AG04450 (cell line): ENCODE data around the gene TH. TPM values are rescaled to one million over a fixed set of nuclear protein-coding genes. Genes with fewer than 3 reads are reported as not detected.

Experiments used
- CTCF ChIA-PET: fragments of 300-600, 350-600 bp; formaldehyde crosslinking; extraction: SDS; loops from one replicate; lab custom pipeline; 2022; ENCODE audit warnings: antibody characterized with exemption, inconsistent platforms; lab: Charles Lee
- POLR2A ChIA-PET: fragments of 350-600 bp; formaldehyde crosslinking; extraction: SDS; loops from one replicate; lab custom pipeline; 2021; ENCODE audit warnings: antibody characterized with exemption, inconsistent platforms; lab: Yijun Ruan, JAX
- DNase-seq: peaks from one replicate; pipeline ENCODE4 v3.0.0-alpha.2; 2011; ENCODE audit warnings: low read depth, low spot score
- H3K27ac ChIP-seq: one replicate; pipeline ENCODE4 v1.5.1; 2012; ENCODE audit warnings: low read depth, low read length, control low read depth
- H3K27me3 ChIP-seq: one replicate; pipeline ENCODE4 v1.6.0; 2012; ENCODE audit warnings: low read length; ENCODE audit not compliant: control insufficient read depth, insufficient read depth
- H3K4me3 ChIP-seq: 2 replicates; pipeline ENCODE4 v1.5.1; 2011; ENCODE audit warnings: mild to moderate bottlenecking, low read depth, low read length, control low read depth
- H3K9me3 ChIP-seq: 2 replicates; pipeline ENCODE4 v1.5.1; 2012; ENCODE audit warnings: low read length; ENCODE audit not compliant: control insufficient read depth, insufficient read depth
- polyA plus RNA-seq: library from polyadenylated mRNA; depleted of rRNA; stranded (reverse); fragments of >200 nt; gene quantifications from 2 replicates; pipeline ENCODE4 v1.2.3, GENCODE V29; 2011
- TF ChIP-seq, protein P1 (sequence below): IDR thresholded peaks from 2 replicates; pipeline ENCODE4 v1.5.1; 2011; ENCODE audit warnings: low read depth, low read length, control low read depth, inconsistent platforms

Gene TH
- polyA plus RNA-seq, 1 experiment: not detected

GRCh38 chr11:2205214-2205720 is 33.7 kb upstream of the TH start:
- H3K27me3 ChIP-seq: peaks cover 19% of the 10 kb centered on the region
- ChIA-PET CTCF (no interaction called here), POLR2A (no interaction called here)
- DNase-seq: no peak
- H3K9me3 ChIP-seq: peaks cover 4% of the 10 kb centered on the region; the same call in 1 of the 2 replicates
- TF ChIP-seq, protein P1, sequence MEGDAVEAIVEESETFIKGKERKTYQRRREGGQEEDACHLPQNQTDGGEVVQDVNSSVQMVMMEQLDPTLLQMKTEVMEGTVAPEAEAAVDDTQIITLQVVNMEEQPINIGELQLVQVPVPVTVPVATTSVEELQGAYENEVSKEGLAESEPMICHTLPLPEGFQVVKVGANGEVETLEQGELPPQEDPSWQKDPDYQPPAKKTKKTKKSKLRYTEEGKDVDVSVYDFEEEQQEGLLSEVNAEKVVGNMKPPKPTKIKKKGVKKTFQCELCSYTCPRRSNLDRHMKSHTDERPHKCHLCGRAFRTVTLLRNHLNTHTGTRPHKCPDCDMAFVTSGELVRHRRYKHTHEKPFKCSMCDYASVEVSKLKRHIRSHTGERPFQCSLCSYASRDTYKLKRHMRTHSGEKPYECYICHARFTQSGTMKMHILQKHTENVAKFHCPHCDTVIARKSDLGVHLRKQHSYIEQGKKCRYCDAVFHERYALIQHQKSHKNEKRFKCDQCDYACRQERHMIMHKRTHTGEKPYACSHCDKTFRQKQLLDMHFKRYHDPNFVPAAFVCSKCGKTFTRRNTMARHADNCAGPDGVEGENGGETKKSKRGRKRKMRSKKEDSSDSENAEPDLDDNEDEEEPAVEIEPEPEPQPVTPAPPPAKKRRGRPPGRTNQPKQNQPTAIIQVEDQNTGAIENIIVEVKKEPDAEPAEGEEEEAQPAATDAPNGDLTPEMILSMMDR: no peak
- no peak overlapping the region for H3K27ac ChIP-seq
- H3K4me3 ChIP-seq: no peak overlapping the region

- Histone ChIP-seq H3K9me3 (peaks cover 4% of the 10 kb centered on the region; the same call in 1 of the 2 replicates), H3K27me3 (peaks cover 19% of the 10 kb centered on the region), H3K27ac (no peak overlapping the region), H3K4me3 (no peak overlapping the region)
- ChIA-PET CTCF (no interaction called here), POLR2A (no interaction called here)
- TF ChIP-seq, protein P1: no peak
- no peak for DNase-seq
Measured at GRCh38 chr11:2204361-2205213, 33.0 kb upstream of the TH start.

DNA sequence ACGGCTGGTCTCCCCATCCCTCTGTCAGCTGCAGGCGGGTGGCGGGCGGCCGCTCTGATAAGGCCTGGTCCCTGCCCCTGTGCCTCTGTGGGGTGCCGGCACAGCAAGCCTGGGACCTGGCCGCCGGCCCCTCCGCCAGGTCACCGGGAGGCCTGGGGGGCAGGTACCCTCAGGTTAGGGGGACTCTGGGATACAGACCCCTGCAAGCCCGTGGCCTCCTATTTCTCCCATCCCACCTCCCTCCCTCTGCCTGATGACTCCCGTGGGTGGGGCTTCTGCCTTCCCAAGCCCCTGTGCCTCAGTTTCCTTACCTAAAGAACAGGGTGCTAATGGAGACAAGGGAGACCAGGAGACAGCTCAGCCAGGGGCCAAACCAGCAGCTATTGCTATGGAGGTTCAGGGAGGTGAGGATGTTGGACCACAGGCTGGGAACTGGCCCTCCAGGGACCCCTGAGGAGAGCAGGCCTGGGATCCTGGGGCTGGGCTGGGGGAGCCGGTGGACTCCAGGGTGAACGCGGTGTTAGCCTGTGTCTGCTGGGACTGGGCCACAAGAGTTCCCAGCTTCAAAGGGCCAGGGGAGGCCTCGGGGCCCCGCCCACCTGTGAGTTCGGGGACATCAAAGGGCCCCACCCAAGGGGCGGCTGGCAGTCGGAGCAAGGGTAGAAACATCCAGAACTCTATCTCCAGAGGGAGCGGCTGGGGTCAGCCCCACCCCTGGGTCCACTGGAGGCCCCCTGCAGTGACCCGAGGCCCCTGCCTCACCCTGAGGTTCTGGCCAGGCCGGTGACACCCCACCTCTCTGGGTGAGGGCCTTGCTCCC is 32.0 kb upstream of the TH start:
- Histone ChIP-seq H3K27ac (no peak overlapping the region), H3K9me3 (peaks cover 4% of the 10 kb centered on the region; the same call in 1 of the 2 replicates), H3K27me3 (peaks cover 16% of the 10 kb centered on the region), H3K4me3 (no peak overlapping the region)
- DNase-seq: no peak
- CTCF ChIA-PET: interaction anchor here (0.8 kb wide), 1 partner anchor 216 kb away, joined by 4 read pairs; no protein-coding TSS in a partner anchor
- TF ChIP-seq, protein P1: no peak
- POLR2A ChIA-PET: no interaction called here

- no peak overlapping the region for H3K4me3 ChIP-seq
- CTCF ChIA-PET: interaction anchor here (0.8 kb wide), 1 partner anchor 216 kb away, joined by 4 read pairs; no protein-coding TSS in a partner anchor
- peaks cover 15% of the 10 kb centered on the region for H3K27me3 ChIP-seq
- H3K9me3 ChIP-seq: peaks cover 4% of the 10 kb centered on the region; the same call in 1 of the 2 replicates
- no peak overlapping the region for H3K27ac ChIP-seq
- DNase-seq: no peak
- TF ChIP-seq, protein P1: no peak
- POLR2A ChIA-PET: no interaction called here
Measured at GRCh38 chr11:2202900-2203439, 31.4 kb upstream of the TH start.
